Omental fat pad (tissue), 4 donors: Measurements from ENCODE around the gene TAS1R1. TPM values are rescaled to one million over a fixed set of nuclear protein-coding genes. Genes with fewer than 3 reads are reported as not detected.

Source experiments
- ATAC-seq: fragments of 150-250 bp; one replicate; pipeline ENCODE4 v1.9.1; 2016; ENCODE audit warnings: mild to moderate bottlenecking, moderate library complexity; ENCODE audit not compliant: low FRiP score
- DNase-seq: peaks from one replicate; pipeline ENCODE4 v3.0.0-alpha.2; 2019; ENCODE audit warnings: low spot score
- total RNA-seq, 4 donors: library from RNA; depleted of rRNA; stranded (reverse); fragments of >200 nt; gene quantifications; one replicate each; pipeline ENCODE4 v1.1.0, GENCODE V29; 2016
- TF ChIP-seq, protein P1 (sequence below), 3 donors: fragments of 450-650 bp; IDR thresholded peaks; one replicate each; pipeline ENCODE4 v1.5.1; 2016 to 2017; ENCODE audit warnings: antibody characterized with exemption in 3 of 3, mild to moderate bottlenecking in 3 of 3, moderate library complexity in 2 of 3

The TAS1R1 gene
- total RNA-seq, 4 donors from 2014 or later, result 0.19 TPM; not detected in 3

DNA sequence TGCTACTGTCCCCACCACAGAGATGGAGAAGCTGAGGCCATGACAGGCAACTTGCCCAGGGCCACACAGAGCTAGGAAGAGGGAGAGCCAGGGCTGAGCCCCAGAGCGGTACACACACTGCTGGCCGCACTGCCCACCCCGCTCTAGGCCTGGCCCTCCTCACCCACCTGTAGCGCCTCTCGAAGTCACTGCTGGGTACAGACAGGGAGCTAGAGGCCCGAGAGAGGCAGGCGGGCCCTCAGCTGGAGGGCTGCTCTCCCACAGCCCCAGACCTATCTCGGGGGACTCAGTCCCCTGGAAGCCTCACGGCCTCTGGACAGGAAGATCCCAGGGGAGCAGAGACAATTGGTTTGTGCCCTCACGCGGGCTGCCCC is 46.3 kb upstream of the TAS1R1 start:
- TF ChIP-seq, protein P1, sequence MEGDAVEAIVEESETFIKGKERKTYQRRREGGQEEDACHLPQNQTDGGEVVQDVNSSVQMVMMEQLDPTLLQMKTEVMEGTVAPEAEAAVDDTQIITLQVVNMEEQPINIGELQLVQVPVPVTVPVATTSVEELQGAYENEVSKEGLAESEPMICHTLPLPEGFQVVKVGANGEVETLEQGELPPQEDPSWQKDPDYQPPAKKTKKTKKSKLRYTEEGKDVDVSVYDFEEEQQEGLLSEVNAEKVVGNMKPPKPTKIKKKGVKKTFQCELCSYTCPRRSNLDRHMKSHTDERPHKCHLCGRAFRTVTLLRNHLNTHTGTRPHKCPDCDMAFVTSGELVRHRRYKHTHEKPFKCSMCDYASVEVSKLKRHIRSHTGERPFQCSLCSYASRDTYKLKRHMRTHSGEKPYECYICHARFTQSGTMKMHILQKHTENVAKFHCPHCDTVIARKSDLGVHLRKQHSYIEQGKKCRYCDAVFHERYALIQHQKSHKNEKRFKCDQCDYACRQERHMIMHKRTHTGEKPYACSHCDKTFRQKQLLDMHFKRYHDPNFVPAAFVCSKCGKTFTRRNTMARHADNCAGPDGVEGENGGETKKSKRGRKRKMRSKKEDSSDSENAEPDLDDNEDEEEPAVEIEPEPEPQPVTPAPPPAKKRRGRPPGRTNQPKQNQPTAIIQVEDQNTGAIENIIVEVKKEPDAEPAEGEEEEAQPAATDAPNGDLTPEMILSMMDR (IDR thresholded peaks at IDR 0.05), result no peak
- no peak for DNase-seq
- no peak for ATAC-seq

DNA sequence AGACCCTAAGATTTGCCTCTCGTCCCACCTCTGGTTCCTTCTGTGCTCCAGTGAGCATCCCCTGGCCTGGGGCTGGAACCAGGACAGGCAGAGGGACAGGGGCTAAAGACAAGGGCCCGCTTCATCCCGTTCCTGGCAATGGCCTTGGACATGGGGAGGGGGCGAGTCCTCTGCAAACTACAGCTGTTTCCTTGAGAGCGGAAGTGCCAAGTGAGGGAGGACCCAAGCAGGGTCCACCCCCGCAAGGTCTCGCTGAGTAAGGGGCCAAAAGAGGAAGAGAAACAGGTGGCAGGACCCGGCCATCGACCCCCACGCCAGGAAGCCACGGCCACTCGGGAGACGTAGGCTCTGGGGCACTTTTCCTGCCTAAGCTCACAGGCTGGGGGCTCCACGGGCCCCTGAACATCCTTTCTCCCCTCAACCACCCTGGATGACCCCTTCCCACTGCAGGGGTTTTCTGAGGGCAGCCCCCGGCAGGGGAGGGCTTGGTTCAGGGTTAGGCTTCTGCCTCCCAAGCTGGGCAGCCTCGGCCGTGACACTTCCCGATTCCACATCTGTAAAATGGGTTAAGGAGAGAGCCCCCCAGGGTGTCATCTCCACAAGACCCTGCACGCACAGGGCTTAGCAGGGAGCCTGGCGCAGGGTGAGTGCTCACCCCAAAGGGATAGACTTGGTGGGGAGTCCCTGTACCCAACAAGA is 45.7 kb upstream of the TAS1R1 start:
- no peak for DNase-seq
- ATAC-seq, result no peak
- TF ChIP-seq, protein P1 (IDR thresholded peaks at IDR 0.05), result no peak

DNA sequence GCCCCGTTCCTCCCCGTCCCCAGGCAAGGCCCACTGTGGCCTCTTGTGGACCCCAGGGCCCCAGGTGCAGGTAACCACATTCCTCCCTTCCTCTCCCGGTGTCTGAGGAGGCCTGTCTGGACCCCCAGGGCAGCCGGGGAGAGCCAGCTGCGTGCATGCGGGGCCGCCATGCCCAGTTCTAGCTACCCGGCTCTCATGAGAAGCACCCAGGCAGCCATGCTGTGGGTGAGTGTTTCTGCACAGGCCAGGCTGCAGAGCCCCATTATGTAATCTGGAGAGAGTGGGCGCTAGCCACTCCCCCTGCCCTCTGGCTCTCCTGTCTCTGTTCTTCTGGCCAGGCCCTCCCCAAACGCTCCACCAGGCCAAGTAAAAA is 45.2 kb upstream of the TAS1R1 start:
- DNase-seq (no peak), ATAC-seq (no peak)
- TF ChIP-seq, protein P1 (IDR thresholded peaks at IDR 0.05), result no peak

DNA sequence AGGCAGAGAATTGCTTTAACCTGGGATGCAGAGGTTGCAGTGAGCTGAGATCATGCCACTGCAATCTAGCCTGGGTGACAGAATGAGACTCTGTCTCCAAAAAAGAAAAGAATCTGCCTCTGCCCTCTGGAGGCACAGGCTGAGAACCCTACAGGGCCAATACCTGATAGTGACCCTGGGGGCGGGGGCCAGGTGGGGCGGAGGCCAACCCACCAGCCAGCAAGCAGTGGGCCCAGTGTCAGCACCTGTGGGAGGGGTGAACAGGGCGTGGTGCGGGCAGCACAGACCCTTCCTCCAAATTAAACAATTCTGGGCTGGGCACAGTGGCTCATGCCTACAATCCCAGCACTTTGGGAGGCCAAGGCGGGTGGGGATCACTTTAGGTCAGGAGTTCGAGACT is 44.6 kb upstream of the TAS1R1 start:
- TF ChIP-seq, protein P1 (IDR thresholded peaks at IDR 0.05), result no peak
- DNase-seq, result no peak
- ATAC-seq, result no peak

GRCh38 chr1:6511056-6511455 is 44.1 kb upstream of the TAS1R1 start:
- TF ChIP-seq, protein P1 (IDR thresholded peaks at IDR 0.05), result no peak
- DNase-seq (no peak), ATAC-seq (no peak)

- DNase-seq (no peak), ATAC-seq (no peak)
- TF ChIP-seq, protein P1 (IDR thresholded peaks at IDR 0.05), result no peak
These were observed 43.4 kb upstream of the TAS1R1 start for GRCh38 chr1:6511561-6512244.
